GM19043 (cell line): ENCODE results near the gene RHBDD2.
"Not testable (repeated sequence)": the region's sequence is repeated elsewhere in the genome, so short reads cannot be mapped to it uniquely, and the experiment has no call there.

ENCODE experiments used
- ATAC-seq: cut with Tn5 transposase; IDR thresholded peaks from one replicate; pipeline ENCODE4 v1.9.1; 2021; ENCODE audit warnings: low read depth; ENCODE audit not compliant: unreplicated experiment

The RHBDD2 gene

DNA sequence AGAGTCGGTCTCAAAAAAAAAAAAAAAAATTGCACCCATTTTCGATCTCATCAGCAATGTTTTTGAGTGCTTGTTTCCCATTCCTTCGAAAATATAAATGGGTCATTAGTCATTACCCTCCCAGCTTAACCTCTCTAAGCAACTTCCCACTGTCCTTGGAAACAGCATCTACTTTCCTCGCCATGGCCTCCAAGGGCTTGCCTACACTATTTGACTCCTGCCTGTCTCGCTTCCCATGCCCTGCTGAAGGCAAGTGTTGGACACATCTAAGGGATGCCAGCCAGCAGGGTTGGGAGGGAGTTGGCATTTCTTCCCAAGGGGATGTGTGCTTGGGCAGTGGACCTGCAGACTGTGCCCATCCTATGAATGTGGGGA lies 12.7 kb upstream of the RHBDD2 start:
- no peak for ATAC-seq

DNA sequence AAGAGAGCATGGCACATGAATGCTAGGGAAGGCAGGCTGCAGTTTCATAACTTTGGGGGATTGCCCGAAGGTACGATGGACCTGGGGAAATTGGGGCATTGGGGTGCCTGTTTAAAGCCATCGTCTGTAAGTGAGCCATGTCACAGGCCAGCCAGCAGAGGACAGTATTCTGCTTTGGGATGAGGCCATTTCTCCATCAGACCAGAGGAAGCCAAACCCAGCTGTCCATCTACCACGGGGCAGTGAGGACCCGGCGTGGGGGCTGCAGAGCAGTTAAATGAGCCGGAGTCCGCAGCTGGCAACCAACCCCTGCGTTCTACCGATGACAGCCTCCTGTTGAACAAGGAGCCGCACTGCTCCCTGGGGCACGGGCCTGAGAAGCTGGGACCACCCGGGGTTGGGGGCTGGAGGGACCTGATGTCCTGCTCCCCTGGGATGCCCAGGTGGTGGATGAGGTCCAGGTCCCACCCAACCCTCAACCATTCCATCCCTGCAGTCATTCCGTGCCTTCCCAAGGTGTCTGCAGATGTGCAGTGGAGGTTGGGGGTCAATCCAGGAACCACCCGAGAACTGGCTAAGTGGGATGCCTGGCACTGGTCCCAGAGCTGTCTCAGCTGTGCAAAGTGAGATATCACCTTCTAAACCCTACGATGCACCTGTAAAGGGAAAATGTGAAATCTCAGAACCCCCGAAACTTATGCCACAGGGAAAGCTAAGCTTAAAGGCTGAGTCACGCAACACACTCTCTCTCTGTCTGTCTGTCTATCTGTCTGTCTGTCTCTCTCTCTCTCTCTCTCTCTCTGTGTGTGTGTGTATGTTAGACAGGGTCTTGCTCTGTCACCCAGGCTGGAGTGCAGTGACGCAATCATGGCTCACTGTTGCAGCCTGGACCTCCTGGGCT lies 12.1 kb upstream of the RHBDD2 start:
- no peak for ATAC-seq

DNA sequence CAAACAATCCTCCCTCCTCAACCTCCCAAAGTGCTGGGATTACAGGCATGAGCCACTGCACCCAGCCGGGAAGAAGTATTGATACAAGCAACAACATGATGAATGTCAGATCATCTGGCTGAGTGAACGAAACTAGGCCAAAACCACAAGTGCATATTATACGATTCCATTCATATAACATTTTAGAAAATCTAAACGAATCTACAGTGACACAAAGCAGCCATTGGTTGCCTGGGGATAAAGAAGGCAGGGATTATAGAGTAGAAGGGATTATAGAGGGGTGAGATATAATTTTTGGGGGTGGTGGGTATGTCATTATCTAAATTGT lies 11.5 kb upstream of the RHBDD2 start:
- no peak for ATAC-seq

DNA sequence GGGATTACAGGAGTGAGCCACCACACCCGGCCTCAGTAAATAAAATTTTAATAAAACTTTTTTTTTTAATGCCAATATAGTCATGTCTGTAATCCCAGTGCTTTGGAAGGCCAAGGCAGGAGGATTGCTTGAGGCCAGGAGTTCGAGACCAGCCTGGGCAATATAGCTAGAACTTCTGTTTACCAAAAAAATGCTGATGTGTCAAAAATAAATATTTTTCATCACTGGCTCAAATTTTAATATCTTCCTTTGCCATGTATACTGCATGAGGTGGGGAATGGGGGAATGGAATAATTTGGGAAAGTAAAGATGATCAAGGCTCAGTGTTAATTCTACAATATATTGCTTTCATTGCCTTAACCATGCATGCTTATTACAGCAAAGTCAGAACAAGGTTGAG lies 10.7 kb upstream of the RHBDD2 start:
- no peak for ATAC-seq

DNA sequence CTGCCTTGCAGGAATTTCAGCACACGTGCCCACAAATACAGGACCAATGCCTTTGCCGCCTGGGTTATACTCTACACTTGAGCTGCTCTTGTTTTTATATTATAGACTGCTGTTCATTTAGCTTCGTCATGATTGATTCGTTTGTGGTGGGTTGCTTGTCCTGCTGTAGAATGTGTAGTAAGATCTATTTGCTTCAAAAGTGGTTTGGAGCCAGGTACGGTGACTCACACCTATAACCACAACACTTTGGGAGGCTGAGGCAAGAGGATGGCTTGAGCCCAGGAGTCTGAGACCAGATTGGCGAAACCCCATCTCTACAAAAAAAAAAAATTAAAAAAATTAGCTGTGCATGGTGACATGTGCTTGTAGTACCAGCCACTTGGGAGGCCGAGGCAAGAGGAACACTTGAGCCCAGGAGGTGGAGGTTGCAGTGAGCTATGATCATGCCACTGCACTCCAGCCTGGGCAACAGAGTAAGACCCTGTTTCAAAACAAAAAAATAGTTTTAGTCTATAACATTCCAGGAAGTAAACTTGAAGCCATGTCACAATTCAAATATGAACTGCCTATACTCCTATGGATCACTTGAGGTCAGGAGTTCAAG lies 9.0 kb upstream of the RHBDD2 start:
- no peak for ATAC-seq

DNA sequence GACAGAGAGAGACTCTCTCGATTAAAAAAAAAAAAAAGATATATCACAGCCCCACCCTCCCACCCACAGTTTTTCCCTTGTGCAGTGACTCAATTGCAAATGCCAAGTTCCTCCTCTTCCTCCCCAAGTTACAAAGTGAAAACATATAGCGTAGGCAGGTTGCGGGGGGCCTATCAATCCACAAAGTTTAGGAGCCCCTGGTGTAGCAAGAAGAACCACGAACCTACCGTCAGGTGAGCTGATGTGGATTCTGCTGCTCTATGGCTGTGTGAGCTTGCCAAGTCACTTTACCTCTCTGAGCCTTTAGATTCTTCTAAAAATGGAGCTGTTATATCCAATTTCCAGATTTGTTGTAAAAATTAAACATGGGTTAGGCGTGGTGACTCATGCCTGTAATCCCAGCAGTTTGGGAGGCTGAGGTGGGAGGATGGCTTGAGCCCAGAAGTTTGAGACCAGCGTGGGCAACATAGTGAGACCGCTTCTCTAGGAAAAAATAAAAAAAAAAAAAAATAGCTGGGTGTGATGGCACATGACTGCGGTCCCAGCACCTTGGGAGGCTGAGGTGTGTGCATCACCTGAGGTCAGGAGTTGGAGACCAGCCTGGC lies 8.2 kb upstream of the RHBDD2 start:
- ATAC-seq: no peak

DNA sequence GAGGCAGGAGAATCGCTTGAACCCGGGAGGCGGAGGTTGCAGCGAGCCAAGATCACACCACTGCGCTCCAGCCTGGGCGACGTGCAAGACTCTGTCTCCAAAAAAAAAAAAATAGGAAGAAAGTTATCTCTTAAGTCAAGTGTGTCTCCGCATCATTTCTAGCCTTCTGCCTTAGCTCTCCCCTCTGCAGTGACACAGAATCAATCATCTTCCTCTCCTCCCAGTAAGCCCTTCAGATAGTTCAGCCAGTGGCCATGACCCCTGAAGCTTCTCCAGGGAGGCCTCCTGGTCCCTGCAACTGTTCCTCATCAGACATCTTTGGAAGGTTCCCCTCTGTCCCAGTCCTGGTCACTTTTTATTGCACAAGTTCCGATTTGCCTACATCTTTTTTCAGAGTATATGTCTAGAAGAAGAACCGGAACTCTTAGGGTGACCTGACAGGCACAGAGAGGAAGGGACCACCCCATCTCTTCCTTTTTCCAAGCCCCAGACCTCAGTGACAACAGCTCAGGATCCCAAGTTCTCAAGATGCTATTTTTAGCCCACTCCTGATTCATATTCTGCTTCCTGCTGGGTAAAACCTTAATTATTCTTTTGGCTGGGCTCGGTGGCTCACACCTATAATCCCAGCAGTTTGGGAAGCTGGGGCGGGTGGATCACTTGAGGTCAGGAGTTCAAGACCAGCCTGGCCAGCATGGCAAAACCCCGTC lies 6.6 kb upstream of the RHBDD2 start:
- no peak for ATAC-seq

DNA sequence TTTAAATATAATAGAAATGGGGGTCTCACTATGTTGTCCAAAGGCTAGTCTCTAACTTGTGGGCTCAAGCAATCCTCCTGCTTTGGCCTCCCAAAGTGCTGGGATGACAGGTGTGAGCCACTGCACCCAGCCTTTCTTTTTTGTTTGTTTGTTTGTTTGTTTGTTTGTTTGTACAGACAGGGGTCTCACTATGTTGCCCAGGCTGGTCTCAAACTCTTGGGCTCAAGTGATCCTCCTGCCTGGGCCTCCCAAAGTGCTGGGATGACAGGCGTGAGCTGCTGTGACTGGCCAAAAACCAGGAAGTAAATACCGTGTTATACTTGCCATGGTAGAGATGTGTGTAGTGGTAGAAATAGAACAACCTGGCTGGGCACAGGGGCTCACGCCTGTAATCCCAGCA lies 4.7 kb upstream of the RHBDD2 start:
- ATAC-seq: not testable (repeated sequence)

DNA sequence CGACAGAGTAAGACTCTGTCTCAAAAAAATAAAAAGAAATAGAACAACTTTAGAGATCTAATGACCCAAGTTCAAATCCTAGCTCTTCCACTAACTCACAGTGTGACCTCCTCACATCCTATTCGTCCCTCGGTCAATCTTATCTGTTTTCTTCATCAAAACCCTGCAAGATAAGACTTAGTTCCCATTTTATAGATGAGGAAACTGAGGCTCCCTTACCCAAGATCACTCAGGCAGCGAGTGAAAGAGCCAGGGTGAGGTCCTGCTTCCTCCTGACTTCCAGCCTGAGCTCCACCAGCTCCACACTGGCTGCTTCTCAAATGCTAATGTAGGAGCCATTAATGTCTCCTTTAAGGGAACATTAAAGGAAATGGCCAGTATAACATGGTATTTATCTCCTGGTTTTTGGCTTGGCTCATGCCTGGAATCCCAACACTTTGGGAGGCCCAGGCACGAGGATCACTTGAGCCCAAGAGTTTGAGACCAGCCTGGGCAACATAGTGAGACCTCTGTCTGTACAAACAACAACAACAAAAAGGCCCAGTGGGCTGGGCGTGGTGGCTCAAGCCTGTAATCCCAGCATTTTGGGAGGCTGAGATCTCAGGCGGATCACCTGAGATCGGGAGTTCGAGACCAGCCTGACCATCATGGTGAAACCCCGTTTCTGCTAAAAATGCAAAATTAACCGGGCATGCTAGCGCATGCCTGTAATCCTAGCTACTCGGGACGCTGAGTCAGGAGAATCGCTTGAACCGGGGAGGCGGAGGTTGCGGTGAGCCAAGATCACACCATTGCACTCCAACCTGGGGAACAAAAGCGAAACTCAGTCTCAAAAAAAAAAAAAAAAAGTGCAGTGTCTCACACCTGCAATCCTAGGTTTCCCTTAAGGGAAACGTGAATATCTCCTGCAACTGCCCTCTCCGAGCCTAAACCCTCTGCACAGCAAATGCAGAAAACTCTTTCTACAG lies 3.4 kb upstream of the RHBDD2 start:
- no peak for ATAC-seq

DNA sequence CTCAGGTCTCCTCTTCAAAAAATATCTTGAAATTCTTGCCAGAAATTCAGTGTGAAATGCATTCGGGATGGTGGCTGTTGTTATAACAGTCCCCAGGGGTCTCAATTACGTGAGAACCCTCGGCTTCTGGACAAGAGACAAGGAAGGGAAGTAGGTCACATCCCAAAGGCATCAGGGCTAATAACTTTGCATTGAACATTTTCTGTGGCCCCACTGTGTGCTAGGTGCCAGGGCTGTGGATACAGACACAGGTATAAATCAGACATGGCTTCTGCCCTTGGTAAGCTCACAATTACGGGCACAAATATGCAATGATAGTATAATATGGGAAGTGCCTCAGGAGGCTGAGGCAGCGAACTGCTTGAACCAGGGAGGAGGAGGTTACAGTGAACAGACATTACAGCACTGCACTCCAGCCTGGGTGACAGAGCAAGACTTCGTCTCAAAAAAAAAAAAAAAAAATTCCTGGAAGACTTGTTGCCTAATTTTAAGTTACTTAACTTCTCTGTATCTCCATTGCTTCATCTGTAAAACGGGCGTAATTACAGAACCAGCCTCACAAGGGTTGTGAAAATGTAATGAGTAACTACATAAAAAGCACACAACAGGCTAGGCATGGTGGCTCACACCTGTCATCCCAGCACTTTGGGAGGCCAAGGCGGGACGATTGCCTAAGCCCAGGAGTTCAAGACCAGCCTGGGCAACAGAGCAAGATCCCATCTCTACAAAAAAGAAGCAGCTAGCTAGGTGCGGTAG lies 2.5 kb upstream of the RHBDD2 start:
- no peak for ATAC-seq

DNA sequence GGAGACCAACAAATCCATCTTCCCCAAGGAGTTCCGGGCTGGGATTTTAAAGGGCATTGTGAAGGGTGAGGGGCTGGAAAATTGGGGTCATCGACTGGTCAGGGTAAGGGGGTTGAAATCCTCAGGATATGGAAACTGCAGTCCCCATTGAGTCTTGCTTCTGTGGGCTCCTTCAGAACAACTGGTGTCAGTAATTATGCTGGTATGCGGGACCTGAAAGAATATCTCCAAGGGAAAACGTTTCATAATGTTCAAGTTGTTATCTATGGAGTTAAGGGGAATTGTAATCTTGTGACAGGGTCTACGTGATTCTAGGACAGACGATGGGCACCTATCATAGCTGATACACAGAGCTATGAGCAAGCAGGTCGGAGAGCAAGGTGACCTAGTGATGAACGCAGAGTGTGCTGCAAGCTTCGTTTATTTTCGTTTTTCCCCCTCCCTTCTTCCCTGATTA lies 494 bp upstream of the RHBDD2 start:
- peak; percentile 21 for ATAC-seq

DNA sequence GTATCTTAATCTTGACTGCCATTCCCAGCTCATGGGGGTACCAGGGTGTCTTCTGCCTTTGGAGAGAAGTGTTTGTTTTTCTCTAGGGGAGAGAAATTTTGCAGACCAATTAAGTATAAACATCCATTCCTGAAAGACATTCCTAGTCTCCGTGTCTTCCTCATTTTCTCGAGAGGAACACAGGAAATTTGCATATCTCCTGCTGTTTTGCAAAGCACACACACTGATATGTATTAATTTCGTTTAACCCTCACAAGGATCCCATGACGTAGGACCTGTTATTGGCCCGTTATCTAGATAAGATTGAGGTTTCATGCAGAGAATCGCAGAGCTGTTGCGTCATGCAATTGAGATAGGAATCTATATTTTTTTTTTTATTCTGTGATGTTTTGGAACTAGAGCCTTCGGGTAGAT lies 944 bp downstream of the RHBDD2 start:
- no peak for ATAC-seq

DNA sequence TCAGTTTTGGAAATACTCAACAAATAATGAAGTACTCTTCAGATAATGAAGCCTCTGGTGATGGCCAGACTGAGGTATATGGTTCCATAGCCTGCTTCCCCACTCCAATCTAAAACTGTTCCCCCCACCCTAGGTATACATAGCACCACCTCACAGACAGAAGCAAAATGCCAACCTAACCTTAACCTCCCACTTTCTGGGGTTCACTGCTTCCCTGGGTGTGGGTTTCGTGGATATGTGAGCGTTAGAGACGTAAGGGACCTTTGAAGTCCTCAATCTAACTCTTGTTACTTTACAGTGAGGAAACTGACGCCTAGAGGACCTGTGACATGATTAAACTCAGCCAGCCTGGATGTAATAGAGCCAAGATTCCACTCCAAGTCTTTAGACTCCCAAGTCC lies 1.4 kb downstream of the RHBDD2 start:
- no peak for ATAC-seq

DNA sequence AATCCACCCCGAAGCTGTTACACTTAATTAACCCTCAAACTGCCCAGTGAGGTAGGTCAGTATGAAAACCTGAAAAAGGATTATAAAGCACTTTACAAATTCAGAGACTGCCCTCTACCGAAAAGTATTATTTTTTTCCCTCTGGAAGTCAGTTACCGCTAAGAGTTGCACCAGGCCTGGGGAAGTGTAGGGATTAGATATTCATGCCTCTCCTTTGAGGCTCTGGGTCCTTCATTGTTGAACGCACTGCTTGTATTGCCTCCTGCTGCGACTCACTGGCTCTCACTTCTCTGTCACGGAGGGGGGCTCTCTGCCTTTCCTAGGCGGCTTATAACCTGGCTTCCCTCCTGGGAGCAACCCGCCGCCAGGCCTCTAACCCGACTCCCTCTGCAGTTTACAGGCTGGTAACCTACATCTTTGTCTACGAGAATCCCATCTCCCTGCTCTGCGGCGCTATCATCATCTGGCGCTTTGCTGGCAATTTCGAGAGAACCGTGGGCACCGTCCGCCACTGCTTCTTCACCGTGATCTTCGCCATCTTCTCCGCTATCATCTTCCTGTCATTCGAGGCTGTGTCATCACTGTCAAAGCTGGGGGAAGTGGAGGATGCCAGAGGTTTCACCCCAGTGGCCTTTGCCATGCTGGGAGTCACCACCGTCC lies 2.7 kb downstream of the RHBDD2 start:
- no peak for ATAC-seq

DNA sequence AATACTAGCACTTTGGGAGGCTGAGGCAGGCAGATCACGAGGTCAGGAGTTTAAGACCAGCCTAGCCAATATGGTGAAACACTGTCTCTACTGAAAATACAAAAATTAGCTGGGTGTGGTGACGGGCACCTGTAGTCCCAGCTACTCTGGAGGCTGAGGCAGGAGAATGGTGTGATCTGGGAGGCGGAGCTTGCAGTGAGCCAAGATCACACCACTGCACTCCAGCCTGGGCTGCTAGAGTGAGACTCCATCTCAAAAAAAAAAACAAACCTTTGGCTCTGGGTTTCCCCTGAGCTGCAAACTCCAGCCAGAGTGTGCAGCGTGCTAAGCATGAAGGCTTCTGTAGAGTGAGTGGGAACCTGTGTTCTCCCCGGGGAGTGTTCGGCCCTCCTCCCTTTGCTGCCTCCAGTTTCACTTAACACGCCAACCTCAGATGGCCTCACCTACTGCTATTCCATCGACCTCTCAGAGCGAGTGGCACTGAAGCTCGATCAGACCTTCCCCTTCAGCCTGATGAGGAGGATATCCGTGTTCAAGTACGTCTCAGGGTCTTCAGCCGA lies 4.5 kb downstream of the RHBDD2 start:
- not testable (repeated sequence) for ATAC-seq

DNA sequence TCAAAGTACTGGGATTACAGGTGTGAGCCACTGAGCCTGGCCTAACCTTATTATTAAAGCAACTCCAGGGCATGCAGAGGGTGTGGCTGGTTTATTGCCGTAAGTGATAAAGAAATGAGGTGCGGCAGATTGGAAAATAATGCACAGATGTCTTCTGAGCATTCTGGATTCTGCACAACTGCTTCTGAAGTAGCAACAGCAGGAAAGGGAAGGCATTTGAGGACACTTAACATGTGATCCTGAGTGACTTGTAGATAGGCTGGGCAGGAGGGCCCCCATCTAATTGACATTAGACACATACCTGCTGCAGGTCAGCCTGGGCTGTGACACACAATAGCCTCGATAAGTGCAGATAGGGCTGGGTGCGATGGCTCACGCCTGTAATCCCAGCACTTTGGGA lies 5.6 kb downstream of the RHBDD2 start:
- ATAC-seq: no peak

DNA sequence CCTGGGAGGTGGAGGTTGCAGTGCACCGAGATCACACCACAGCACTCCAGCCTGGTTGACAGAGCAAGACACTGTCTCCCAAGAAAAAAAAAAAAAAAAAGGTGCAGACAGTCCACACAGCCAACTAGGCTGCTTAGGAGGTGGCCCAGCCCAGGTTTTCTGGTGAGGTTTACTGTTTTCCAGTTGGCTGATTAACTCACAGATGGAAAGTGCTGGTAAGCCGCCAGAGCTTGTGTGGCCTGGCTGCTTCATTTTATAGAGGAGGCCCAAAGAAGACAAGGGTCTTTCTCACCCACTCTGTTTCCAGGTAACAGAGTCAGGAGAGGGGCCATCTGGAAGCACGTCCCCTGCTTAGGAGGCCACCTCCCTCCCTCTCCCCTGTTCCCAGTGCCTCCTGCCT lies 6.2 kb downstream of the RHBDD2 start:
- ATAC-seq: no peak

DNA sequence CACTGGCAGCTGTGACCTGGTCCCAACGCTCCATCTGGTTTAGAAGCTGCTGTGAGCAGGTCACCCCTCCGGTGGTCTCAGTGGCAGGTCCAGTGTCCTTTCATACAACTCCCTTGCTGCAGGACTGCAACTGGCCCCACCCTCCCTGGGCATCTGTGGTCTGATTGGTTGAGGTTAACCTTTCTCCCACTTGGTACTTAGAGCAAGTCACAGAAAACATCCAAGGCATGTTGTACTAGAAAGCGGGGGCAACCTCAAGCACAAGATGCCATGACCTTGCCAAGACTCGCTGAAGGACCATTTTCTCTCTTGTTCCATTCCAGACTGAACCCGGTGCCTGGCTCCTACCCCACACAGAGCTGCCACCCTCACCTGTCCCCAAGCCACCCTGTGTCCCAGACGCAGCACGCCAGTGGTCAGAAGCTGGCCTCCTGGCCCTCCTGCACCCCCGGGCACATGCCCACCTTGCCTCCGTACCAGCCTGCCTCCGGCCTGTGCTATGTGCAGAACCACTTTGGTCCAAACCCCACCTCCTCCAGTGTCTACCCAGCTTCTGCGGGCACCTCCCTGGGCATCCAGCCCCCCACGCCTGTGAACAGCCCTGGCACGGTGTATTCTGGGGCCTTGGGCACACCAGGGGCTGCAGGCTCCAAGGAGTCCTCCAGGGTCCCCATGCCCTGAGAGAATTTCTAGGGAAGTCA lies 9.0 kb downstream of the RHBDD2 start:
- ATAC-seq: no peak
